HG03558 (cell line): ENCODE results near the gene LIMK2.

ENCODE experiments used
- ATAC-seq: cut with Tn5 transposase; IDR thresholded peaks from one replicate; pipeline ENCODE4 v1.9.1; 2021; ENCODE audit warnings: moderate number of reproducible peaks; ENCODE audit not compliant: unreplicated experiment; ENCODE audit errors: extremely low read depth

LIMK2 gene

GRCh38 chr22:31323578-31324550, 111.8 kb downstream of the LIMK2 start:
- ATAC-seq = no peak

GRCh38 chr22:31326877-31327276, 114.8 kb downstream of the LIMK2 start:
- no peak for ATAC-seq

DNA sequence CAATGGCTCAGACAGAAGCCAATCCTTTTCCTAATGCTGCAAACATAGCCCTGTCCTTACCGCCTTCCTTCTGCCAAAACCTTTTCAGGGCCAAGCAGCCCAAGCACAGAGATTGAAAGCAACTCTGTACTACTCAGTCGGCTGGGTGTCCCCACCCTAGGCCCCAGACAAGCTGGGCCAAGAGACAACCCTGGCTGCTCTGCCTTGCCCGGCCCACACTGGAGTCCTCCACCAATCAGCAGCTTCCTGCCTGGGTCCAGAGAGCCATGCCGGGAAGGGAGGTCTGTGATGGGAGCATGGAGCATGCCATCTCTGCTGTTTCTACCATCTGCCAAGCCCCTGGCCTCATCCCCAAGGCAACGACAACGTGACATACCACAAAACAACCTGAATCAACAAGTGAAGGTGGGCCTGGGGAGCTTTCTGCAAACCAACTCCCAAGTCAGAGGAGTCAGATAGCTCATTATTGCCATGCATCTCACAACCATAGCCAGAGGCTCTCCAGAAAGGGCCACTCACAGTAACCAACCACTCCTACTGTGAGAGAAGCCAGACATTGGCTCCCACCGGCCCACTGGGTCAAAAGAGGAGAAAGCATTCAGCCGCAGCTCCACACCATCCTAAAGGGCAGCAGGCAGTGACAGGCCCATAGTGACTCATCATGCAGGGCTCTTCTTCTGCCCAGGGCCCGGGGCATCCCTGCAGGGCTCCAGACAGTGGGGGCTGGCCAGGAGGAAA, 115.9 kb downstream of the LIMK2 start:
- ATAC-seq = no peak

GRCh38 chr22:31328544-31328960, 116.5 kb downstream of the LIMK2 start:
- ATAC-seq = no peak

DNA sequence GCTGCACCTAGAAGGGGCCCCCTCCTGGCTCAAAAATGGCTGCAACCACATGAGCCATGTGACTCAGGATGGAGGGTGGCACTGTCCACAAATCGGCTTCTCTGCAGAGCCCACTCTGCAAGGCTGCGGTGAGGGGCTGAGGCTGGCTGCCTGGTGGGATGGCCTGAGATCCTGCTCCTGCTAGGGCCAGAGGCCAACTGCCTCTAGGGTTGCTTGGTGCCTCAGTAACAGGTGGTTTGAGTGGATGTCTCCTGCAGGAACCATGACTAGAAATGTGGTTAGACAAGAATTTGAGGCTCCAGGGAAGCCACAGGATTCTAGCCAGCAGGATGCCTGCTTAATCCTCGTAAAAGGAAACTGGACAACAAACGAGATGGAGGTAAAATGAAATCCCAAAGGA, 116.9 kb downstream of the LIMK2 start:
- ATAC-seq = no peak
